A549 (cell line): ENCODE measurements around the gene SEMA5B. TPM values are rescaled to one million over a fixed set of nuclear protein-coding genes. Genes with fewer than 3 reads are reported as not detected.
A peak's percentile ranks its signal among the peaks of the same experiment; 100 is the strongest.

Source experiments
- ATAC-seq, 2 experiments: fragments of 200-7000 bp in 1 of 2; fragments of >200 bp in 1 of 2; cut with Nextera tagmentation in 1 of 2; cut with Tn5 transposase in 1 of 2; 3 replicates each; pipeline versions ENCODE4 v1.8.0 to v1.9.1; 2018 to 2020; ENCODE audit warnings: mild to moderate bottlenecking in 1 of 2, moderate library complexity in 1 of 2
- CTCF ChIA-PET: fragments of 300-600 bp; sonication (Branson Sonifier 250); formaldehyde crosslinking; extraction: SDS; loops from one replicate; lab custom pipeline; 2021; ENCODE audit warnings: antibody characterized with exemption, inconsistent platforms; lab: Yijun Ruan, JAX
- POLR2A ChIA-PET: fragments of 350-600 bp; formaldehyde crosslinking; extraction: SDS; loops from one replicate; lab custom pipeline; 2021; ENCODE audit warnings: antibody characterized with exemption, inconsistent platforms; lab: Yijun Ruan, JAX
- DNase-seq, 2 experiments: peaks; one replicate each; pipeline versions ENCODE4 v3.0.0 to v3.0.0-alpha.2; 2011 to 2016; ENCODE audit warnings: low read depth in 1 of 2, low spot score in 1 of 2
- FAIRE-seq: peaks from 2 replicates; lab custom pipeline; 2011; peaks lifted over from hg19 to GRCh38; lab: Jason Lieb, UNC
- H3K27ac ChIP-seq, 2 experiments: fragments of >200 bp; sonication (Bioruptor Twin); formaldehyde crosslinking; 3 replicates each; pipeline ENCODE4 v1.5.1; 2016 to 2017
- H3K4me1 ChIP-seq: fragments of >200 bp; sonication (Bioruptor Twin); formaldehyde crosslinking; 3 replicates; pipeline ENCODE4 v1.6.1; 2016
- H3K4me2 ChIP-seq: fragments of >200 bp; sonication (Bioruptor Twin); formaldehyde crosslinking; 3 replicates; pipeline ENCODE4 v1.6.1; 2016
- H3K4me3 ChIP-seq: fragments of >200 bp; sonication (Bioruptor Twin); formaldehyde crosslinking; 3 replicates; pipeline ENCODE4 v1.5.1; 2016
- H3K9me3 ChIP-seq: fragments of >200 bp; sonication (Bioruptor Twin); formaldehyde crosslinking; 3 replicates; pipeline ENCODE4 v1.6.1; 2016
- BCL3 ChIP-seq: fragments of >200 bp; sonication (Bioruptor Twin); formaldehyde crosslinking; IDR thresholded peaks from 3 replicates; pipeline ENCODE4 v1.6.1; 2016
- CBX2 ChIP-seq: fragments of 200-600 bp; sonication (generic); IDR thresholded peaks from 2 replicates; pipeline ENCODE4 v1.6.1; 2016; ENCODE audit warnings: low read depth, mild to moderate bottlenecking, borderline replicate concordance
- CBX8 ChIP-seq: fragments of 200-600 bp; sonication (generic); IDR thresholded peaks from 2 replicates; pipeline ENCODE4 v1.6.1; 2016
- CHD2 ChIP-seq: fragments of 150-350 bp; IDR thresholded peaks from 2 replicates; pipeline ENCODE4 v1.6.1; 2014; ENCODE audit warnings: low read length; ENCODE audit not compliant: partially characterized antibody
- E2F6 ChIP-seq: IDR thresholded peaks from 2 replicates; pipeline ENCODE4 v1.6.1; 2012; ENCODE audit warnings: low read depth, borderline replicate concordance
- FOSB ChIP-seq: fragments of 250-450 bp; sonication (Bioruptor Pico); IDR thresholded peaks from 2 replicates; pipeline ENCODE4 v1.5.0; 2020; ENCODE audit warnings: mild to moderate bottlenecking, moderate library complexity
- FOXS1 ChIP-seq: fragments of 250-450 bp; sonication (Bioruptor Pico); IDR thresholded peaks from 2 replicates; pipeline ENCODE4 v1.5.0; 2020; ENCODE audit warnings: mild to moderate bottlenecking, moderate library complexity
- HOXB5 ChIP-seq: fragments of 250-450 bp; sonication (Bioruptor Pico); IDR thresholded peaks from 2 replicates; pipeline ENCODE4 v1.5.0; 2020; ENCODE audit warnings: mild to moderate bottlenecking, moderate library complexity
- JUN ChIP-seq, 2 experiments: fragments of >200 bp; sonication (Bioruptor Twin); formaldehyde crosslinking; IDR thresholded peaks; 2 replicates in 1 of 2; 3 replicates in 1 of 2; pipeline ENCODE4 v1.6.1; 2016 to 2017
- KDM5A ChIP-seq: fragments of 200-600 bp; sonication (generic); IDR thresholded peaks from 2 replicates; pipeline ENCODE4 v1.6.1; 2016; ENCODE audit warnings: antibody characterized with exemption, mild to moderate bottlenecking
- MAFK ChIP-seq: fragments of 450-650 bp; IDR thresholded peaks from 2 replicates; pipeline ENCODE4 v1.6.1; 2014; ENCODE audit not compliant: partially characterized antibody
- MAX ChIP-seq: IDR thresholded peaks from 2 replicates; pipeline ENCODE4 v1.6.1; 2012
- RNF2 ChIP-seq: fragments of 200-600 bp; sonication (generic); IDR thresholded peaks from 2 replicates; pipeline ENCODE4 v1.6.1; 2016; ENCODE audit warnings: low read depth, mild to moderate bottlenecking, antibody characterized with exemption, moderate library complexity, borderline replicate concordance
- WGBS: methylation state at CpG from one replicate; pipeline ENCODE4 v1.1.6; 2017; ENCODE audit errors: missing lambda C conversion rate; 5-methylcytosine and 5-hydroxymethylcytosine counted together
- polyA plus RNA-seq, 4 experiments: library from polyadenylated mRNA; depleted of rRNA in 3 of 4; stranded (reverse); fragments of >200 nt; fragmentation: RNase III in 1 of 4; extraction: RNeasy Plus Mini Kit Qiagen cat#74134 plus additional on column Dnase treatment in 1 of 4; gene quantifications; 2 replicates in 3 of 4; 3 replicates in 1 of 4; pipeline ENCODE4 v1.2.3, GENCODE V29; 2011 to 2017
- TF ChIP-seq, protein P1 (sequence below): fragments of 250-450 bp; sonication (Bioruptor Pico); IDR thresholded peaks from 2 replicates; pipeline ENCODE4 v1.5.0; 2020; ENCODE audit warnings: low read depth, mild to moderate bottlenecking, moderate library complexity

Gene SEMA5B
- polyA plus RNA-seq, 2 of the 4 experiments (the other 2 are of a cell fraction): 0.03 TPM; not detected in 1

GRCh38 chr3:123028233-123028828 lies 768 bp upstream of the SEMA5B start (continued):
- no peak for TF ChIP-seq FOSB
- TF ChIP-seq, protein P1, sequence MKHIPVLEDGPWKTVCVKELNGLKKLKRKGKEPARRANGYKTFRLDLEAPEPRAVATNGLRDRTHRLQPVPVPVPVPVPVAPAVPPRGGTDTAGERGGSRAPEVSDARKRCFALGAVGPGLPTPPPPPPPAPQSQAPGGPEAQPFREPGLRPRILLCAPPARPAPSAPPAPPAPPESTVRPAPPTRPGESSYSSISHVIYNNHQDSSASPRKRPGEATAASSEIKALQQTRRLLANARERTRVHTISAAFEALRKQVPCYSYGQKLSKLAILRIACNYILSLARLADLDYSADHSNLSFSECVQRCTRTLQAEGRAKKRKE: no peak
- TF ChIP-seq, all 56 proteins: peak for 5

GRCh38 chr3:123026565-123027291 lies 835 bp downstream of the SEMA5B start:
- no peak for FAIRE-seq
- WGBS: 13% methylated on average over 26 of the region's 62 CpGs
- POLR2A ChIA-PET: interaction anchor here (0.6 to 0.7 kb wide), 2 partner anchors 46 to 175 kb away, joined by 3 read pairs; partner anchors contain the start of gene SEC22A

DNA sequence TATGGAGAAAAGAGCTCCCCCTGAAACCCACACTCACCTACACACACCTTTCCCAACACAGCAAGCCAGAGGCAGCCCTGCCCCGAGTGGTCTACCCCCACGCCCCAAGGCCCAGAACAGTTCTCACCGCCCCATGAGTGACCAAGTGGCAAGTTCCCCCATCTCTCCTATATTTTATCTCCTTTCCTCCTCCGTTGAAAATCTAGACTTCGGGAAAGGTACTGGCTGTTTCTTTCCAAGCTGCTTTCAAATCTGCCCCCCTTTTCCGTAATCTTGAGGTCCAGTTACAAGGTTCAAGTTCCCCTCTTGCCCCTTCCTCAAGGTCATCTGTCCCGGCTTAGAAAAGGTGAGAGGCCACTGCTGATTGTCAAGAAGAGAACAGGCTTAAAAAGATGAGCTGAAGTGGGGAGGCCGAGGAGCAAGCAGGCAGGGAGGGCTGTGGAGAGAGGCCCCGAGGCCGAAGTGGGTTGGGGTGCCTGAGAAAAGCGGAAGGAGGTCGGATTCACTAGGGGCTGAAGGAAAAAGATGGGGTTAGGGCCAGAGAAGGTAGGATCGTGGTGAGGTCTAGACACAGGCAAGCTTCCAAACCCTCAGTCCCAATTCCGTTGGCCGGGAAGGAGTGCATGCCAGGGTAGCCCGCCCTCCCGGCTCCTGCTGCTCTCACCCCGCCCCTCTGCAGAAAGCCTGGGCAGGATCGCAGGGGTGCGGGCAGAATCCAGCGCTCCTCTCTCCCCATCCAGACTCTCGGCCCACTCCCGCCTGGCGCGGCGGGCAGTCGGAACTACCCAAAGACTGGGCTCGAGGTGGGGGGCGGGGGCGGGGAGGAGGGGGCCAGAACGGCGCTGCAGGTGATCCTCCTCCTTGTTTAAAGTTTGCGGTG lies 1.7 kb downstream of the SEMA5B start:
- Histone ChIP-seq H3K4me2 (peak overlapping the region; percentile 100), H3K27ac (no peak overlapping the region), H3K9me3 (0 out of 3 replicates have a peak, but pooled peaks cover 9% of the 10 kb centered on the region), H3K4me3 (peak overlapping the region; percentile 72; the same call in 2 of the 3 replicates), H3K4me1 (peaks cover 6% of the 10 kb centered on the region; the same call in 2 of the 3 replicates)
- CTCF ChIA-PET: interaction anchor here (0.8 to 5.6 kb wide), 5 partner anchors 11 to 1479 kb away, joined by 3 to 23 read pairs (median 3); no protein-coding TSS in a partner anchor
- WGBS: 70% methylated on average over 20 of the region's 33 CpGs
- FAIRE-seq (no peak), ATAC-seq (no peak)
- no peak for TF ChIP-seq CHD2
- no peak for TF ChIP-seq CBX8
- no peak for TF ChIP-seq CBX2
- TF ChIP-seq KDM5A: no peak
- TF ChIP-seq MAFK: no peak
- no peak for TF ChIP-seq FOXS1
- no peak for TF ChIP-seq RNF2
- no peak for TF ChIP-seq BCL3
- TF ChIP-seq, all 56 proteins: peak for 0
- no peak for DNase-seq
- POLR2A ChIA-PET: no interaction called here

More at GRCh38 chr3:123026565-123027291, 835 bp downstream of the SEMA5B start:
- Histone ChIP-seq H3K4me2 (peak overlapping the region; percentile 100), H3K9me3 (0 out of 3 replicates have a peak, but pooled peaks cover 9% of the 10 kb centered on the region), H3K4me1 (peaks cover 6% of the 10 kb centered on the region; the same call in 2 of the 3 replicates), H3K4me3 (peak overlapping the region; percentile 72), H3K27ac (peak overlapping the region in 1 of 2 experiments; percentile 57; a peak in 4 of 6 replicates)
- ATAC-seq (peak; percentile 25 to 61), DNase-seq (peak; percentile 12 to 32)
- CTCF ChIA-PET: interaction anchor here (0.6 to 6.6 kb wide), 21 partner anchors 8 to 633 kb away, joined by 3 to 95 read pairs (median 5); partner anchors contain the start of gene PDIA5
- TF ChIP-seq JUN (IDR thresholded peaks at IDR 0.05) (no peak), MAX (peak; percentile 54), E2F6 (peak; percentile 86), HOXB5 (CRISPR knock-in tag) (no peak)
